ENCODE data around the gene OPRM1. TPM values are rescaled to one million over a fixed set of nuclear protein-coding genes. Genes with fewer than 3 reads are reported as not detected.

OPRM1 gene
- total RNA-seq, 3 donors from 2014 or later: not detected

DNA sequence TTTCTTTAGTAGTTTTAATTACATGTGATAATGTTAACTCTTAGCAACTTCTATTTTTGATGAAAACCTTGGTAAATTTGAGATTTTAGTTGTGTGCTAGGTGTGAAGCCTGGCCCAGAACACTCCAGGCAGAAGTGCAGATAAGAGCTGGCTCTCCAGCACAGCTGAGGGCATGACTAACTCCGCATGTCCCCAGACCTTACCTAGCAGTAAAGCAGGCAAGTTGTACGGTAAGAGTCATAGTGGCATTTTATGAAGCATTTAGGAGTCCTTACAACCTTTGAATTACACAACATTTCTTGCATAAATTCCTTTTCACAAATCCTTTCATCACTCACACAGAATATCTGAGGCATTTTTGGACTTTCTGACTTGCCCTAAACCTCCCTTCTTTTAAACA, 67.2 kb downstream of the OPRM1 start:
- intact Hi-C loops (cut with DNase I; ENCODE audit: low total_unique reads): no loop called here
- no peak overlapping the region for H3K4me3 ChIP-seq

DNA sequence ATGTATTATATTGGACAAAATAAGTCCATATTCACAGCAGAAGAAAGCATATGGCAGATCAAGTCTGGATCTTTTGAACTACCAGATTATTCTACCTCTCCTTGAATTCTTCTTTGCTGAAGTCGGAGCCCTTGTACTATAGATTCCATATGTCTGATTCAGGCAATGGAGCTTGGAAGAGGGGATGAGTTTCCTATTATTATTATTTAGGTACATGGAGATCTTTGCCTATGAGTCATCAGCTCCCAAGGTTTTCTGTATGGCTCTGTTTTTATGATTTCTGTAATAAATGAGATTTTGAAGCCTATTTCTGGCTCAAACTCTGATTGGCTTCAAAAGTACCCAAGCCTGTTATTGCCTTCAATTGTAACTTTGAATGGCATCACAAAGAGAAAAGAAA, 72.0 kb downstream of the OPRM1 start:
- DNase-seq (ENCODE audit: low spot score in 2 of 2): no peak
- H3K4me3 ChIP-seq: no peak overlapping the region
- TF ChIP-seq, protein P1, sequence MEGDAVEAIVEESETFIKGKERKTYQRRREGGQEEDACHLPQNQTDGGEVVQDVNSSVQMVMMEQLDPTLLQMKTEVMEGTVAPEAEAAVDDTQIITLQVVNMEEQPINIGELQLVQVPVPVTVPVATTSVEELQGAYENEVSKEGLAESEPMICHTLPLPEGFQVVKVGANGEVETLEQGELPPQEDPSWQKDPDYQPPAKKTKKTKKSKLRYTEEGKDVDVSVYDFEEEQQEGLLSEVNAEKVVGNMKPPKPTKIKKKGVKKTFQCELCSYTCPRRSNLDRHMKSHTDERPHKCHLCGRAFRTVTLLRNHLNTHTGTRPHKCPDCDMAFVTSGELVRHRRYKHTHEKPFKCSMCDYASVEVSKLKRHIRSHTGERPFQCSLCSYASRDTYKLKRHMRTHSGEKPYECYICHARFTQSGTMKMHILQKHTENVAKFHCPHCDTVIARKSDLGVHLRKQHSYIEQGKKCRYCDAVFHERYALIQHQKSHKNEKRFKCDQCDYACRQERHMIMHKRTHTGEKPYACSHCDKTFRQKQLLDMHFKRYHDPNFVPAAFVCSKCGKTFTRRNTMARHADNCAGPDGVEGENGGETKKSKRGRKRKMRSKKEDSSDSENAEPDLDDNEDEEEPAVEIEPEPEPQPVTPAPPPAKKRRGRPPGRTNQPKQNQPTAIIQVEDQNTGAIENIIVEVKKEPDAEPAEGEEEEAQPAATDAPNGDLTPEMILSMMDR (IDR thresholded peaks at IDR 0.05): no peak
- TF ChIP-seq POLR2A (IDR thresholded peaks at IDR 0.05): no peak
- no peaks in the 10 kb centered on the region for H3K4me1 ChIP-seq
- H3K36me3 ChIP-seq: no peaks in the 10 kb centered on the region
- H3K27me3 ChIP-seq: no peaks in the 10 kb centered on the region
- intact Hi-C loops (cut with DNase I; ENCODE audit: low total_unique reads): no loop called here
- H3K9me3 ChIP-seq: no peaks in the 10 kb centered on the region
- no peak overlapping the region for H3K27ac ChIP-seq

More for the DNA sequence above, 67.2 kb downstream of the OPRM1 start:
- Histone ChIP-seq H3K4me1 (no peaks in the 10 kb centered on the region), H3K27me3 (no peaks in the 10 kb centered on the region), H3K9me3 (no peaks in the 10 kb centered on the region), H3K36me3 (no peaks in the 10 kb centered on the region), H3K27ac (no peak overlapping the region)
- no peak for DNase-seq (ENCODE audit: low spot score in 2 of 2)
- TF ChIP-seq POLR2A (IDR thresholded peaks at IDR 0.05): no peak
- TF ChIP-seq POLR2AphosphoS5 (IDR thresholded peaks at IDR 0.05): no peak
- TF ChIP-seq, protein P1 (IDR thresholded peaks at IDR 0.05): no peak

DNA sequence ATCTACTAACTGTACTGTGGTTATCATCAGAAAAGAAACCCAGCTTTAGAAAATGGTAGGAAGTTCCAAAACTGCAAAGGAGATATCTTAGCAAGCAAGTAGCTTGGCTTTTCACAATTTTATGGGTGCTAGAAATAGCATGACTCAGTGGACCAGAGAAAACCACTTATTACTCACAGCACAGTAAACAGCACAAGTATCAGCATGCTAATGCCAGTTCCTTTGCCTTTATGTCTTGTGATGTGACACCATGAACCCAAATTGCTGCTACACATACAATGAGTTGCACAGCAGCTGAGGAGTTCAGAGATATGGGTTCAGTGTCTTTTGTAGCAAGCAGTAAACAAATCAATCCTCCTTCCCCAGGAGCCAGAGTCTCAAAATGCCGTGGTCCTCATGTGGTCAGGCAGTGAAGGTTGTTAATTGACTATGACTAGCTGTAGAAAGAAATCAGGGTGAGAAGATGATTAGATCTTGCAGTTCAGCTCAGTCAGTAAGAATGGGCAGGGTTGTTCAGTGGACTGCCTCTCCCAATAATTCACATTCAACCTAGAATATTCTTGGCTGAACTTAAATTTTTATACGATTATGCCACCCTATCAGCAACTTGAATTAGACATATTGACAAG, 73.3 kb downstream of the OPRM1 start:
- Histone ChIP-seq H3K36me3 (no peaks in the 10 kb centered on the region), H3K27ac (no peak overlapping the region), H3K27me3 (no peaks in the 10 kb centered on the region), H3K4me1 (no peaks in the 10 kb centered on the region), H3K9me3 (no peaks in the 10 kb centered on the region), H3K4me3 (no peak overlapping the region)
- DNase-seq (ENCODE audit: low spot score in 2 of 2): no peak
- TF ChIP-seq POLR2A (IDR thresholded peaks at IDR 0.05): no peak
- TF ChIP-seq POLR2AphosphoS5 (IDR thresholded peaks at IDR 0.05): no peak
- TF ChIP-seq, protein P1 (IDR thresholded peaks at IDR 0.05): no peak
- intact Hi-C loops (cut with DNase I; ENCODE audit: low total_unique reads): no loop called here

DNA sequence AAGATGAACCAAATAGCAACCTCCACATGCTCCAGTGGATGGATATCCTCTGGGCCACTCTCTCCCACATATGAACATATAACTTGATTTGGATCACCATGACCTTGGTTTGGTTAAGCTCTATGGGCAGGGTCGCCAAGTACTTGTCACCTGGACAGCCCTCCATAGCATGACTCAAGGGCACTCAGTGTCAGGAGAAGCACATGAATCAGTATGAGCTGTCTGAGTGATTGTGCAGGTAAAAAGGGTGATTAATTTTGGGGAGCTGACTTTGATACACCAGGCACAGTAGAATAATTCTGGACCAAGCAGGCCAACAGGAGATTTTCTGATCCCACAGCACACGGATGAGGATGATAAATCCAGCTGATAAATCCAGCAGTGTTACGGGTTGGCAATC, 74.4 kb downstream of the OPRM1 start:
- Histone ChIP-seq H3K4me1 (no peaks in the 10 kb centered on the region), H3K27ac (no peak overlapping the region), H3K9me3 (no peaks in the 10 kb centered on the region), H3K27me3 (no peaks in the 10 kb centered on the region), H3K36me3 (no peaks in the 10 kb centered on the region), H3K4me3 (no peak overlapping the region)
- DNase-seq (ENCODE audit: low spot score in 2 of 2): no peak
- no peak for TF ChIP-seq POLR2AphosphoS5 (IDR thresholded peaks at IDR 0.05)
- no peak for TF ChIP-seq POLR2A (IDR thresholded peaks at IDR 0.05)
- TF ChIP-seq, protein P1 (IDR thresholded peaks at IDR 0.05): no peak
- intact Hi-C loops (cut with DNase I; ENCODE audit: low total_unique reads): no loop called here

DNA sequence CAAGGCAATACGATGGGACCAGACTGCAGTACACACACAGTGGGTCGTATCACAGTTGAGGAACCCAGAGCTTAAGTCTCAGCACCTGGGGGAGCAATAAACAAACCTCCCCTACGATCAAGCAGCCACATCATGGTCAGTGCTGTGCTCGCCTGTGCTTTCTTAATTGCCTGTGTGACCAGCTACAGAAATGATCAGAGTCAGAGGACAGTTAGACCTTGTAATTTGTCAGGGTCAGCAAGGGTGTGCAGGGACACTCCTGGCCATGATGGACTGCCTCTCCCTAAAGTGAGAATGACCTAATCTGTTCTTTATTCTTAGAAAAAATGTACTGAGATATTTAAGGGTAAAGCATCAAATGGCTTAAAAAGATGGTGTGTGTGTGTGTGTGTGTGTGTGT, 78.4 kb downstream of the OPRM1 start:
- TF ChIP-seq, protein P1 (IDR thresholded peaks at IDR 0.05): no peak
- TF ChIP-seq POLR2AphosphoS5 (IDR thresholded peaks at IDR 0.05): no peak
- no peak for TF ChIP-seq POLR2A (IDR thresholded peaks at IDR 0.05)
- intact Hi-C loops (cut with DNase I; ENCODE audit: low total_unique reads): no loop called here
- no peaks in the 10 kb centered on the region for H3K36me3 ChIP-seq

More for the DNA sequence above, 78.4 kb downstream of the OPRM1 start:
- Histone ChIP-seq H3K4me1 (no peaks in the 10 kb centered on the region), H3K4me3 (no peak overlapping the region), H3K27ac (no peak overlapping the region), H3K27me3 (no peaks in the 10 kb centered on the region), H3K9me3 (peaks cover 0 to 5% of the 10 kb centered on the region in 2 donors)
- DNase-seq (ENCODE audit: low spot score in 2 of 2): no peak

Measured in breast epithelium (tissue), 4 donors.